Upper lobe of right lung (tissue), 1 donor: ENCODE results near the gene HECTD4. TPM values are rescaled to one million over a fixed set of nuclear protein-coding genes. Genes with fewer than 3 reads are reported as not detected.
A peak's percentile ranks its signal among the peaks of the same experiment; 100 is the strongest.

ENCODE experiments used
- ATAC-seq: fragments of 200-7000 bp; cut with Tn5 transposase; one replicate; pipeline ENCODE4 v1.9.1; 2020; ENCODE audit warnings: mild to moderate bottlenecking, moderate library complexity
- DNase-seq: peaks from one replicate; pipeline ENCODE4 v3.0.0-alpha.2; 2020
- H3K27ac ChIP-seq: fragments of 200-600 bp; one replicate; pipeline ENCODE4 v1.8.0; 2022
- H3K27me3 ChIP-seq: fragments of 200-600 bp; one replicate; pipeline ENCODE4 v1.8.0; 2022; ENCODE audit warnings: mild to moderate bottlenecking
- H3K36me3 ChIP-seq: fragments of 200-600 bp; one replicate; pipeline ENCODE4 v1.8.0; 2022
- H3K4me1 ChIP-seq: fragments of 200-600 bp; one replicate; pipeline ENCODE4 v1.8.0; 2022
- H3K4me3 ChIP-seq: fragments of 200-600 bp; one replicate; pipeline ENCODE4 v1.8.0; 2022; ENCODE audit warnings: mild to moderate bottlenecking
- H3K9me3 ChIP-seq: fragments of 200-600 bp; one replicate; pipeline ENCODE4 v1.8.0; 2022
- CTCF ChIP-seq: fragments of 200-600 bp; IDR thresholded peaks from one replicate; pipeline ENCODE4 v1.8.0; 2022; ENCODE audit warnings: antibody characterized with exemption
- intact Hi-C: fragments of 100-400 bp; cut with DNase I; formaldehyde crosslinking; loops from one replicate; pipeline ENCODE4 v1.11.0; 2022
- long read RNA-seq: library from polyadenylated mRNA; unstranded; transcript quantifications from one replicate; pipeline ENCODE4 v2.0.0, GENCODE V29; 2021
- total RNA-seq: library from RNA; stranded (reverse); fragmentation: NEBNext Ultra II Directional; extraction: Animal tissue kit (Norgen Biotek cat#: 25700); gene quantifications from one replicate; pipeline ENCODE4 v1.2.1, GENCODE V29; 2021
- donor health status: DM: no; HTN: yes; CAD: no; lungs with severe emphysema.

The HECTD4 gene
- total RNA-seq = 54.7 TPM
- long read RNA-seq, partial matches to known transcripts = 31 of 46 reads
- long read RNA-seq, other reads (novel, unspliced or antisense) = 15 of 46 reads

- intact Hi-C loops = loop anchor here (10.0 kb wide), 1 partner anchor 187 kb away; no protein-coding TSS in a partner anchor
- Histone ChIP-seq H3K9me3 (no peaks in the 10 kb centered on the region), H3K4me3 (peak within 1 kb of the TSS; percentile 85), H3K4me1 (peaks cover 9% of the 10 kb centered on the region), H3K27me3 (no peaks in the 10 kb centered on the region), H3K27ac (peak within 1 kb of the TSS; percentile 81), H3K36me3 (no peaks in the 10 kb centered on the region)
- no peak for TF ChIP-seq CTCF
- peak; percentile 99 for DNase-seq
- peak; percentile 99 for ATAC-seq
Measured at GRCh38 chr12:112381883-112382796, at the start of gene HECTD4. Gene HECTD4 (minus strand): TSS chr12:112382431. CDS start chr12:112382128, 303 bp downstream.

DNA sequence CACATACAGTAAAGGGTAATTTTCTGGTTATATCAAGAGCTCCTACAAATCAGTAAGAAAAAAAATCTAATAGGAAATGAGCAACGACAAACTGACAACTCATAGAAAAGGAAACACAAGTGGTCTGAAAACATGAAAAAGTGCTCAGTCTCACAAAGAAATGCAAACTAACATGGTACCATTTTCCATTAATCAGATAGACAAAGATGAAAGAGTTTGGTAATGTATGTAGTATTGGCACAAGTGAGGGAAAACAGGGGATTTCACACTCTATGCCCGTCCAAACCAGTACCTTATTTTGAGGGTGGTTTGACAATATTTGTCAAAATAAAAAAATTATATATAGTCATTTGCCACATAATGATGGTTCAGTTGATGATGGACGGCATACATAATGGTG is 49.7 kb upstream of the HECTD4 start:
- ATAC-seq (no peak), DNase-seq (no peak)
- no peaks in the 10 kb centered on the region for H3K36me3 ChIP-seq
- H3K9me3 ChIP-seq = no peaks in the 10 kb centered on the region
- H3K27ac ChIP-seq = no peak overlapping the region
- H3K4me3 ChIP-seq = no peak overlapping the region
- no peaks in the 10 kb centered on the region for H3K4me1 ChIP-seq
- no peak for TF ChIP-seq CTCF
- intact Hi-C loops = no loop called here
- no peaks in the 10 kb centered on the region for H3K27me3 ChIP-seq

DNA sequence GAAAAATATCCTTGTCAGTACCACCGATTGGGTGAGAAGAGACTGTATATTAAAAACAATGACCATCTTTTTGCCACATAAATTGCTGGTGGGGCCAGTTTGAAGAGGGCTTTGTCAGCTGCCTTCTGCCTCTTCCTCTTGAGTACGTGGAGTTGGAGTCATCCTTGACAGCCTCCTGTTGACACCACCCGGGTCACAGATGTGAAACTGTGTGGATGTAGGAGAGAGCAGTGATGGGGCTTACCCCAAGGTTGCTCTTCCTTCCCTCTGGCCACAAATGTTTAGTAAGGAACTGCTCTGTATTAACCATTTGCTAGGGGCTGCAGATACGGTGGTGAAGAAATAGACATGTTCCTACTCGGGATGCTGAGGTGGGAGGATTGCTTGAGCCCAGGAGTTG is 48.7 kb upstream of the HECTD4 start:
- ATAC-seq = no peak
- Histone ChIP-seq H3K27me3 (no peaks in the 10 kb centered on the region), H3K36me3 (no peaks in the 10 kb centered on the region), H3K9me3 (no peaks in the 10 kb centered on the region), H3K4me3 (no peak overlapping the region), H3K27ac (no peak overlapping the region), H3K4me1 (no peaks in the 10 kb centered on the region)
- intact Hi-C loops = no loop called here
- no peak for DNase-seq
- no peak for TF ChIP-seq CTCF

DNA sequence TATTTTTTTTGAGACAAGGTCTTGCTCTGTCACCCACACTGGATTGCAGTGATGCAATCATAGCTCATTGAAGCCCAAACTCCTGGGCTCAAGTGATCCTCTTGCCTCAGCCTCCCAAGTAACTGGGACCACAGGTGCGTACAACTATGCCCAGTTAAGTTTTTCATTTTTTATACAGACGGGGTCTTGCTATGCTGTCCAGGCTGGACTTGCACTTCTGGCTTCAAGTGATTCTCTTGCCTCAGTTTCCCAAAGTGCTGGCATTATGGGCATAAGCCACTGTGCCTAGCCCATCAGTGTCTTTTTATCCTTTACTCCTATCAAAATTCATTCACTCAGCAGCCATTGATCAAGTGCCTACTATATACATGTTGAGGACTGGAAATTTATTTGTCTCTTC is 45.5 kb upstream of the HECTD4 start:
- no peak for DNase-seq

More for the DNA sequence above, 45.5 kb upstream of the HECTD4 start:
- H3K36me3 ChIP-seq = no peaks in the 10 kb centered on the region
- no peaks in the 10 kb centered on the region for H3K4me1 ChIP-seq
- no peak overlapping the region for H3K4me3 ChIP-seq
- no peak for TF ChIP-seq CTCF
- no peak overlapping the region for H3K27ac ChIP-seq
- ATAC-seq = no peak
- H3K27me3 ChIP-seq = no peaks in the 10 kb centered on the region
- intact Hi-C loops = no loop called here
- no peaks in the 10 kb centered on the region for H3K9me3 ChIP-seq
